Immature natural killer cell (primary cell): ENCODE results near the gene ELL. TPM values are rescaled to one million over a fixed set of nuclear protein-coding genes. Genes with fewer than 3 reads are reported as not detected.

Experiments used
- DNase-seq, 3 donors: peaks; one replicate each; pipeline ENCODE4 v3.0.0; 2022; ENCODE audit warnings: mixed read lengths in 1 of 3
- H3K27ac Mint-ChIP-seq, 6 donors: one replicate each; pipeline ENCODE4 v1.8.0; 2020; ENCODE audit warnings: mixed read lengths in 6 of 6, mild to moderate bottlenecking in 5 of 6, inconsistent platforms in 4 of 6, moderate library complexity in 3 of 6
- H3K27me3 Mint-ChIP-seq, 3 donors: one replicate each; pipeline ENCODE4 v1.8.0; 2020 to 2021; ENCODE audit warnings: low read depth in 3 of 3, mild to moderate bottlenecking in 3 of 3, mixed read lengths in 3 of 3, moderate library complexity in 3 of 3, inconsistent platforms in 1 of 3
- H3K36me3 Mint-ChIP-seq, 3 donors: one replicate each; pipeline ENCODE4 v1.8.0; 2020; ENCODE audit warnings: mixed read lengths in 3 of 3, inconsistent platforms in 2 of 3, mild to moderate bottlenecking in 2 of 3
- H3K4me1 Mint-ChIP-seq, 2 donors: one replicate each; pipeline ENCODE4 v1.8.0; 2020; ENCODE audit warnings: inconsistent platforms in 2 of 2, mild to moderate bottlenecking in 2 of 2, mixed read lengths in 2 of 2, moderate library complexity in 1 of 2
- H3K4me3 Mint-ChIP-seq, 5 donors: one replicate each; pipeline ENCODE4 v1.8.0; 2020; ENCODE audit warnings: mild to moderate bottlenecking in 5 of 5, mixed read lengths in 5 of 5, inconsistent platforms in 3 of 5, moderate library complexity in 3 of 5
- H3K9me3 Mint-ChIP-seq, 6 donors: one replicate each; pipeline ENCODE4 v1.8.0; 2020; ENCODE audit warnings: mild to moderate bottlenecking in 6 of 6, mixed read lengths in 6 of 6, inconsistent platforms in 4 of 6, moderate library complexity in 3 of 6
- polyA plus RNA-seq, 3 donors: library from polyadenylated mRNA; unstranded; fragments of 300-500 nt; fragmentation: Illumina TruSeq; gene quantifications; one replicate each; pipeline ENCODE4 v1.2.3, GENCODE V29; 2021

ELL gene
- 10 to 100 TPM in 2 of 3 donors, 1 to 10 TPM in 1; 9.1 to 21.1 (median 11.1) TPM for polyA plus RNA-seq

GRCh38 chr19:18521692-18522123 is at the start of gene ELL:
ELL (minus strand) TSS chr19:18522070; CDS start chr19:18522055, 15 bp downstream.
- Mint-ChIP-seq H3K36me3 (no peaks in the 10 kb centered on the region), H3K9me3 (no peaks in the 10 kb centered on the region), H3K4me3 (peak within 1 kb of the TSS; percentile 90 to 99 (median 97)), H3K27ac (peak within 1 kb of the TSS; percentile 93 to 98 (median 96)), H3K4me1 (peaks cover 23 to 32% of the 10 kb centered on the region in 2 donors), H3K27me3 (peaks cover 4 to 13% (median 10%) of the 10 kb centered on the region in 3 donors)
- no peak for DNase-seq

GRCh38 chr19:18568367-18568766 is 46.5 kb upstream of the ELL start:
- Mint-ChIP-seq H3K36me3 (peaks cover 6 to 21% (median 11%) of the 10 kb centered on the region in 3 donors), H3K4me3 (peak overlapping the region in 1 of 5 donors; percentile 30), H3K27me3 (peaks cover 6 to 17% (median 16%) of the 10 kb centered on the region in 3 donors), H3K9me3 (no peaks in the 10 kb centered on the region), H3K27ac (peak overlapping the region in 1 of 6 donors; percentile 40), H3K4me1 (peaks cover 21 to 23% of the 10 kb centered on the region in 2 donors)
- no peak for DNase-seq

GRCh38 chr19:18566953-18567352 is 45.1 kb upstream of the ELL start:
- DNase-seq: no peak
- peaks cover 6 to 10% (median 9%) of the 10 kb centered on the region in 3 donors for H3K27me3 Mint-ChIP-seq
- H3K4me1 Mint-ChIP-seq: peaks cover 7 to 9% of the 10 kb centered on the region in 2 donors
- H3K36me3 Mint-ChIP-seq: peaks cover 6 to 26% (median 16%) of the 10 kb centered on the region in 3 donors
- H3K4me3 Mint-ChIP-seq: no peak overlapping the region
- H3K27ac Mint-ChIP-seq: no peak overlapping the region
- no peaks in the 10 kb centered on the region for H3K9me3 Mint-ChIP-seq

DNA sequence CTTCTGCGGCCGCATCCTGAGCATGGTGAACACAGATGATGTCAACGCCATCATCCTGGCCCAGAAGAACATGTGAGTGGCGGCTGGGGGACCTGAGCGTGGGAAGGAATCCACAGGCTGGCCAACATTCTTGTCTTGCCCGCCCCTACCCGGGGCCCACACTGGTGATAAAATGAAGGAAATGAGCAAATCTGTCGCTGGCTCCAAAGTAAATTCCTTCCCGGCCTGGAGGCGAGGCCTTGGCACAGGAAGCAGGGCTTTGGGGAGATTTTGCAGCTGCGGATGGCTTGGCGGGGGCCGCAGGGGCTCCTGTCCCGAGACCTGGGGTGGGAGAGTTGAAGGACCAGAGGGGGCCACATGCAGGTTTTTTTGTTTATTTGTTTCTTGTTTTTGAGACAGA is 40.2 kb upstream of the ELL start:
- Mint-ChIP-seq H3K4me1 (peaks cover 22 to 23% of the 10 kb centered on the region in 2 donors), H3K27me3 (peaks cover 3 to 9% (median 5%) of the 10 kb centered on the region in 3 donors), H3K9me3 (no peaks in the 10 kb centered on the region), H3K36me3 (peaks cover 6 to 17% (median 7%) of the 10 kb centered on the region in 3 donors), H3K4me3 (no peak overlapping the region), H3K27ac (no peak overlapping the region)
- no peak for DNase-seq

DNA sequence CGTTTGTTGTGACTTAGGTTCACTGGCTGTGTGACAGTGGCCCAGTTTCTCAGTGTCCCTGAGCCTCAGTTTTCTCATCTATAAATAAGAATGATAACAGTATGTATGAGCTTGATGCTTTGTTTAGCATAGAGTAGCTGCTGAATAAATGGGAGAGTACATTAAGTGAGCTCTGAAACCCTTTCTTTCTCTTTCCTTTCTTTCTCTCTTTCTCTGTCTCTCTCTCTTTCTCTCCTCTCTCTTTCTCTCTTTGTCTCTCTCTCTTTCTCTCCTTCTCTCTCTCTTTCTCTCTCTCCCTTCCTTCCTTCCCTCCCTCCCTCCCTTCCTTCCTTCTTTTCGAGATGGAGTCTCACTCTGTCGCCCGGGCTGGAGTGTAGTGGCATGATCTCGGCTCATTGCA is 37.8 kb upstream of the ELL start:
- Mint-ChIP-seq H3K9me3 (no peaks in the 10 kb centered on the region), H3K36me3 (peaks cover 2 to 12% (median 4%) of the 10 kb centered on the region in 3 donors)

GRCh38 chr19:18558604-18559003 is 36.7 kb upstream of the ELL start:
- Mint-ChIP-seq H3K9me3 (no peaks in the 10 kb centered on the region), H3K27ac (peak overlapping the region; percentile 92 to 98 (median 96)), H3K4me1 (peaks cover 22 to 23% of the 10 kb centered on the region in 2 donors), H3K27me3 (peaks cover 3 to 9% (median 5%) of the 10 kb centered on the region in 3 donors), H3K36me3 (peaks cover 0 to 8% (median 4%) of the 10 kb centered on the region in 3 donors), H3K4me3 (peak overlapping the region; percentile 84 to 93 (median 91))
- DNase-seq: no peak

More for the DNA sequence above, 37.8 kb upstream of the ELL start:
- DNase-seq: no peak
- H3K4me3 Mint-ChIP-seq: peak overlapping the region in 4 of 5 donors; percentile 53 to 93 (median 74)
- H3K27me3 Mint-ChIP-seq: peaks cover 3 to 9% (median 5%) of the 10 kb centered on the region in 3 donors
- peaks cover 22 to 23% of the 10 kb centered on the region in 2 donors for H3K4me1 Mint-ChIP-seq
- peak overlapping the region; percentile 92 to 98 (median 96) for H3K27ac Mint-ChIP-seq

GRCh38 chr19:18558202-18558555 is 36.3 kb upstream of the ELL start:
- Mint-ChIP-seq H3K36me3 (peaks cover 0 to 7% (median 4%) of the 10 kb centered on the region in 3 donors), H3K27ac (peak overlapping the region; percentile 92 to 98 (median 96)), H3K9me3 (no peaks in the 10 kb centered on the region), H3K4me1 (peaks cover 22 to 23% of the 10 kb centered on the region in 2 donors), H3K4me3 (peak overlapping the region; percentile 84 to 93 (median 91)), H3K27me3 (peaks cover 3 to 9% (median 5%) of the 10 kb centered on the region in 3 donors)
- DNase-seq: peak in 1 of 3 donors; percentile 11

DNA sequence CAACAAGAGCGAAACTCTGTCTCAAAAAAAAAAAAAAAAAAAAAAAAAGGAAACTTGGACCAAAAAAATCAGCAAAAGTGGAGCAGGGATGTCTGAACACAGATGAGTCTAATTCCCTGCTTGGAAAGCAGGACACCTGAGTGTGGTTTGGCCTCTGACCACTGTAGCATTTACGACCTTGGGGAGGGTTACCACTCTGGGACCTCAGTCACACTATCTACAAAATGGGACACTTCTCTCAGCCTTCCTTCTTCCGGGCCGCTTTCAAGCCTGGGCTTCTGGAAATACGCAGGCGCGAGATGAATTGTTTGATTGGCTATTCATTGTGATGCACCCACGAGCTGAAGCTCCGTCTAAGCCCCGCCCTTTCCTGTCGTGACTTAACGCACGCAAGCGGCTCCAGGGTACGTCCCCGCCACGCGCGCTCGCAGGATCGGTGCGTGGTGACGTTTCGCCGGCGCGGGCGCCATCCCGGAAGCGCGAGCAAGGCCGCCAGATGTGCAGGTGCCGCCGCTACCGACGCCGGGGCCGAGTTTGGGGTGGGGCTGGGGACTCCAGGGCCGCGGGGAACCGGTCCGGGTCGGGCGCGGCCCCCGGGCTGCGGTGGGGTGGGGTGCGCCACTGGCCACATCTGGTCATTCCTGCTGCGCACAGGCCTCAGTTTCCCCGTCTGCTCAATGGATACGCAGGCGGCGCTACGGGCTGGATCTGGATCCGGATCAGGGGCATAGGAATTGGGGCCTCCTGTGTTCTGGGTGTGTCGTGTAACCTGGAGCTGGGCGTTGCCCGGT is 35.7 kb upstream of the ELL start, which contains the start of gene KXD1:
TSS of gene KXD1 (plus strand) at position 460 of the 791 bp plus-strand sequence. CDS start 4,187 bp downstream, outside the sequence.
- H3K4me1 Mint-ChIP-seq: peaks cover 22 to 23% of the 10 kb centered on the region in 2 donors
- peak within 1 kb of the TSS; percentile 86 to 93 (median 91) for H3K4me3 Mint-ChIP-seq
- H3K27ac Mint-ChIP-seq: peak within 1 kb of the TSS; percentile 92 to 98 (median 96)
- DNase-seq: peak; percentile 97 to 99 (median 98)
- H3K27me3 Mint-ChIP-seq: peaks cover 3 to 9% (median 5%) of the 10 kb centered on the region in 3 donors
- no peaks in the 10 kb centered on the region for H3K9me3 Mint-ChIP-seq
- peaks cover 0 to 3% (median 0%) of the 10 kb centered on the region in 3 donors for H3K36me3 Mint-ChIP-seq

DNA sequence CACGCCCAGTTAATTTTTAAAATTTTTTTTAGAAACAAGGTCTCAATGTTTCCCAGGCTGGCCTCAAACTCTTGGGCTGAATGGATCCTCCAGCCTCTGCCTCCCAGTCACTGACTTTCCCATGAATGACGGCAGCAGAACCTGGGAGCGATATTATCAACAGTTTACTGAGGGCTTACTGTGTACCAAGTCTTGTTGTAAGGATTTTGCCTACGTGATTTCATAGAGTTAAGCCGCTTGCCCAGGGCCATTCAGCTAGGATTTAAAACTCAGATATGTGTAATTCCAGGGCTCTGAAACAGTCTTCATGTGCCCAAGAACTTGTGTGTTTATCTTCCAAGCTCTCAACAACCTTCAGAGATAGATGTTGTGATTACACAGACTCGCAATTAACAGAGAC is 29.8 kb upstream of the ELL start:
- DNase-seq: no peak
- Mint-ChIP-seq H3K27me3 (peaks cover 0 to 3% (median 0%) of the 10 kb centered on the region in 3 donors), H3K4me1 (no peaks in the 10 kb centered on the region), H3K9me3 (no peaks in the 10 kb centered on the region), H3K4me3 (no peak overlapping the region), H3K27ac (no peak overlapping the region), H3K36me3 (no peaks in the 10 kb centered on the region)

DNA sequence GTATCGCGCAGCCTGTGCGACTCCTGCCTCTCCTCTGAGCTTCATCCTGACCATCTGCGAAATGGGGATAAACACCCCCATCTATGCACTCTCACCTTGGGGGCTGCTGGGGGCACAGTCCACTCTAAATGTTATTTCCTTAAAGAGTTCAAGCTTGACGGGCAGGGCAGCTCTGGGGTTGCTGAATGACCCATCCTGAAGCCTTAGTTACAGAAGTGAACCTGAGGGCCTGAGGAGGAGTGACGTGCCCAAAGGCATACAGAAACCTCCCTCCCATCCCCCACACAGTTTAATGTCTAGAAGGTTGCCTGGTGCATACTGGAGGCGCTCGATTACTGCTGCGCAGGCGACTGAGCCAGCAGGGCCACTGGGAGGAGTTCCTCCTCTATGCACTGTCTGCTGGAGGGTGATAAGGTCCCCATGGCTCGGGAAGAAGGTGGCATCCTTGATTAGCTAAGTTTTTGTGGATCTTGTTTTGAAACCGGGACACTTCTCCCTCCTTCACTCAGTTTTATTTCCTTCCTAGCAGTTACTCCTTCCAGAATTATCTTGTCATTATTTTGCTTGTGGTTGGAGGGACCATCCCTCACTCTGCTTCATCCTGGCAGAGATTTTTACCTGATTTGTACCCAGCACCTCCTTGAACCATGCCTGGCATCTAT is 22.1 kb upstream of the ELL start:
- peak; percentile 57 to 72 (median 57) for DNase-seq
- Mint-ChIP-seq H3K4me3 (peak overlapping the region; percentile 92 to 94 (median 93)), H3K27me3 (peaks cover 0 to 6% (median 1%) of the 10 kb centered on the region in 3 donors), H3K27ac (peak overlapping the region; percentile 90 to 99 (median 94)), H3K36me3 (no peaks in the 10 kb centered on the region), H3K4me1 (peaks cover 21 to 30% of the 10 kb centered on the region in 2 donors), H3K9me3 (no peaks in the 10 kb centered on the region)

GRCh38 chr19:18542941-18543813 is 21.3 kb upstream of the ELL start, which contains the start of gene FKBP8:
FKBP8 (minus strand) TSS chr19:18543573; CDS start chr19:18541970, 1,603 bp downstream.
- H3K27ac Mint-ChIP-seq: peak within 1 kb of the TSS; percentile 90 to 99 (median 94)
- no peaks in the 10 kb centered on the region for H3K36me3 Mint-ChIP-seq
- H3K4me1 Mint-ChIP-seq: peaks cover 21 to 30% of the 10 kb centered on the region in 2 donors
- H3K27me3 Mint-ChIP-seq: peaks cover 0 to 6% (median 0%) of the 10 kb centered on the region in 3 donors
- no peaks in the 10 kb centered on the region for H3K9me3 Mint-ChIP-seq
- peak; percentile 89 to 91 (median 90) for DNase-seq
- H3K4me3 Mint-ChIP-seq: peak within 1 kb of the TSS; percentile 92 to 94 (median 93)

GRCh38 chr19:18541992-18542940 is 20.4 kb upstream of the ELL start:
- H3K27me3 Mint-ChIP-seq: peaks cover 0 to 9% (median 0%) of the 10 kb centered on the region in 3 donors
- peak overlapping the region; percentile 84 to 88 (median 86) for H3K4me3 Mint-ChIP-seq
- H3K27ac Mint-ChIP-seq: peak overlapping the region; percentile 76 to 94 (median 89)
- H3K4me1 Mint-ChIP-seq: peaks cover 21 to 30% of the 10 kb centered on the region in 2 donors
- H3K9me3 Mint-ChIP-seq: no peaks in the 10 kb centered on the region
- no peak for DNase-seq
- no peaks in the 10 kb centered on the region for H3K36me3 Mint-ChIP-seq
